COLO668 (cell line): ENCODE results near the gene HSFX3.
"Not testable (repeated sequence)": the region's sequence is repeated elsewhere in the genome, so short reads cannot be mapped to it uniquely, and the experiment has no call there.

Source experiments
- DNase-seq: peaks from one replicate; lab custom pipeline; 2025; ENCODE audit not compliant: unreplicated experiment; lab: John Stamatoyannopoulos, UW

The HSFX3 gene, protein sequence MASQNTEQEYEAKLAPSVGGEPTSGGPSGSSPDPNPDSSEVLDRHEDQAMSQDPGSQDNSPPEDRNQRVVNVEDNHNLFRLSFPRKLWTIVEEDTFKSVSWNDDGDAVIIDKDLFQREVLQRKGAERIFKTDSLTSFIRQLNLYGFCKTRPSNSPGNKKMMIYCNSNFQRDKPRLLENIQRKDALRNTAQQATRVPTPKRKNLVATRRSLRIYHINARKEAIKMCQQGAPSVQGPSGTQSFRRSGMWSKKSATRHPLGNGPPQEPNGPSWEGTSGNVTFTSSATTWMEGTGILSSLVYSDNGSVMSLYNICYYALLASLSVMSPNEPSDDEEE

DNA sequence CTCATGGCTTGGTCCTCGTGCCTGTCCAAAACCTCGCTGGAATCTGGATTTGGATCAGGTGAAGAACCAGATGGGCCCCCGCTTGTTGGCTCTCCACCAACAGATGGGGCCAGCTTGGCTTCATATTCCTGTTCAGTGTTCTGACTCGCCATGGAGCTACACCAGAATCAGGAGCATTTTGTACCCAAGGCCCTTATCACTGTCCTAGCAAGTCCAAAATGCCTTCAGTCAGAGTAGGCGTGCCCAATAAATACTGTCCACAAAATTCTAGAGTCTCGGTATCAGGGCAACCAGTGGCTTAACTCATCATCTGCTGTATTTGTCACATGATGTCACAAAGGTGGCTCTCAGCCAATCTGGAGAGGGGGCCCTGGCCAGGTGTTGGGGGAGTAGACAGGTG lies at the start of gene HSFX3:
HSFX3 (minus strand) TSS at position 224 of the 400 bp plus-strand sequence; CDS start at position 152, 72 bp downstream.
- not testable (repeated sequence) for DNase-seq

DNA sequence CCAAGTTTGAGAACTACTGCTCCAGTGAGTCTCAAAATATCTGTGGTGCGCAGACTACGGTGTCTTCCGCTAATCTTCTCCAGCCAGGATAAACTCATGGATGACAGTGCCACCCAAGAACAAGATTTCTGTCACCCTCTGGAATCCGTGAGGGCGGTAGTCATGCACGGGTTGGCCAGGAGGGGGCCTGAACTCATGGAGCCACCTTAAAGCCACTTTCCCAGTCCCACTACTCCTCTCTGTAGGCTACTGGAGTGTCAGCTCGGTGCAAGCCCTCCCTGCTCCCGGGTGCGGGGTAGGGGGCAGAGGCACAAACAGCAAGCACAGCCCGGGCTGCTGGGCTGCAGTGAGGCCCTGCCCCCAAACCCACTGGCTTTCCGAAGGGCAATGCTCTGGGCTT lies 48.9 kb upstream of the HSFX3 start:
- DNase-seq: not testable (repeated sequence)

DNA sequence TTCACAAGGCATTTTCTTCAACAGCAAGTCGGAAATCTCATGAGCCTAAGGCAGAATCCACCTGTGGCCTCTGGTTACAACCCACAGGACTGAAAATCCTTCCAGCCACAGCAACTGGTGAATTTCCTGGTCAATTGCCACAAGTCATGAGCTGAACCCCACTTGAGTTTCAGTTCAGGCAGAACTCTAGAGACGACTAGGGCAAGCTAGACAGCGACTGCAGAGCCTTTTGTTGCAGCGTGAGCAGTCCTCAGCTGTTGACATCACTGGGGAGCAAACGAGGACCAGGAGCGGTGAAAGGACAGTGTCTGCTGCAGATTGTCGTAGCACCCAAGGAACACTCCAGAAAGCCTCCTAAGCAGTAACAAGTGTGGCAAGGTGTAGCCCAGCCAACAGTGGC lies 46.2 kb upstream of the HSFX3 start:
- DNase-seq: not testable (repeated sequence)

DNA sequence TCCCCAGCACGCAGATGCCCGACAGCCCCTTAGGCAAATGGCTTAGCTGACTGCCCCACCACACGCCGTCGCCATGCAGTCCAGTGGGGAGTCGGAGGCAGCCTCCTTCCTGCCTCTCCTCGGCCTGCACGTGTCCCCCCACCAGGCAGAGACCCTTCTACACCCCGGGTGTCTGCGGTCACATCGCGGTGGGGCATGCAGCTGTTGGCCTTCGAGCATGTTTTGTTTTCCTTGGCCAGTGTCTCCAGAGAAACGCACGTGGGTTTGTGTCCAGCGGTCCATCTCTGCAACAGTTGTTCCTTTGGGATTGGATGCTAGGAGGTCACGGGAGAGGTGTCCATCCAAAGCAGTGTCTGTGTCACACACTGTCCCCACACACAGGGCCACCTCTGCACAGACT lies 45.5 kb upstream of the HSFX3 start, which contains the start of gene HSFX2:
HSFX2 (minus strand) TSS at position 101 of the 400 bp plus-strand sequence. CDS start 614 bp downstream, outside the sequence.
- not testable (repeated sequence) for DNase-seq

DNA sequence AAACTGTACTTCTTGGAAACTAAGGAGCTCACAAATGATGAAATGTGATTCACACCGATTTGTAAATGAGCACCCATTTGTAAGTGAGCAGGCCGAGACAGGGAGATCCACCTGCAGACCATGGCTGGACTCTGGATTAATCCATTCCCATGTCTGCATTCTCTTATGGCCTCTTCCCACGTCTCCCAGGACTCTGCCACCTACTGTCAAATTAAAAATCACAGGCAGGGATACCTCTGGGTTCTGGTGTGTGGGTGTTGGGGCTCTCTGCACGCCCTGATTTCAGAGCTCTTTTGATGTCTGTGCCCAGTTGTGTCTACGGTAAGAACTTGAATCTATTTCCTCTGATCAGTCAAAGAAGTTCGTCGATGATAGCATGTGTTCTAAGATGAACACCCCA lies 41.3 kb upstream of the HSFX3 start:
- DNase-seq: not testable (repeated sequence)

DNA sequence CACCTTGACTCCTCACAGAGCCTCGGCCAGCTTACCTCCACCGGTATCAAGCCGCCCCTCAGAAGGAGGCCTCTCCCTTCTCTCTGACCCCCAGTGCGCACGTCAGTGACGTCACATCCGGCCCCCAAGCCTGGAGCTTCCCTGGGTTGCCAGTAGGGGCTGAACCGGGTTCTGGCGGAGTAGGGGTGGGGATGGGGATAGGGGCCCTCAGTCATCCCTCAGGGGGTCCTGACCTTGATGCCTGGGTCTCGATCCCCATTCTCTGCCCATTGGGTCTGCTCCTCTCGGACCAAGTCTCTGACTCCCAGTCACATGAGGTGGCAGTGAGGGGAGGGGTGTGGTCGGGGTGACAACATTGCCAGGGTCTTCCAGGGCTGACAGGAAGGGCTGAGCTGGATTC lies 37.6 kb upstream of the HSFX3 start, which contains the start of gene MAGEA9B:
MAGEA9B (minus strand) TSS at position 101 of the 400 bp plus-strand sequence. CDS start 4,280 bp downstream, outside the sequence.
- DNase-seq: not testable (repeated sequence)

DNA sequence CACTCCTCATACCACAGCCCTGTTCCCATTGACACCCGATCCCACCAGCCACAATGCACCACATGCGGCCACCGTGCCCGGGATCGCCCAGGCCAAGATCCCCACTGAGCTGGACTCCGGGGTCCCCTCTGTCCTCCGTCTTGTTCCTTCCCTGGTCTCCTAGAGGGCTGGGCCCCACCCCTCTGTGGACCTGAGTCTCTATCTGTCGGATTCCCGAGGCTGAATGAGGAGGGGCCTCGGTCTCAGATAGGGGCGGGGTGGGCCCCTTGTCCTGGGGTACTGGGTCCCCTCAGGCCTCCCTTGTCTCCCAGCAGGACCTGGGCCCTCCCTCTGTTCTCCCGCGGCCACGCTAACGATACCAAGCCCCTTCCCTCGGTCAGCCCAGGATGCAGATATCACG lies 35.9 kb upstream of the HSFX3 start:
- not testable (repeated sequence) for DNase-seq

DNA sequence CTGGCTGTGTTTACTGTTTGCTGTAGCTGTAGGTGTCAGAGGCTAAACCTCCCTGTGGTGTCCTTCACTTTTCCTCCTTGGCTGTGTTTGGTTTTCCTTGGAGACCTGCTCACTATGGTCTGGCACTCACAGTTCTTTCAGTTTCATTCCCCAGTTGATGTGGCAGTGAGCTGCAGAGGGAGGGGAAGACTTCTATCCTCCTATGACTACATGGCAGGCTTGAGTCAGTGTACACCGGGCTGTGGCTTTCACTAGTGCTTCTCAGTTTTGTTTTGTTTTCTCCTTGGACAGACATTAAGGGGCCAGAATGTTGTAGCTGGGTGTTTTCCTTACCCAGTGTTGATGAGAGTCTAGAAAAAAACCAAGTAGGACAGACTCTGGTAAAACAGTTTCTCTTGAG lies 23.7 kb upstream of the HSFX3 start:
- not testable (repeated sequence) for DNase-seq

DNA sequence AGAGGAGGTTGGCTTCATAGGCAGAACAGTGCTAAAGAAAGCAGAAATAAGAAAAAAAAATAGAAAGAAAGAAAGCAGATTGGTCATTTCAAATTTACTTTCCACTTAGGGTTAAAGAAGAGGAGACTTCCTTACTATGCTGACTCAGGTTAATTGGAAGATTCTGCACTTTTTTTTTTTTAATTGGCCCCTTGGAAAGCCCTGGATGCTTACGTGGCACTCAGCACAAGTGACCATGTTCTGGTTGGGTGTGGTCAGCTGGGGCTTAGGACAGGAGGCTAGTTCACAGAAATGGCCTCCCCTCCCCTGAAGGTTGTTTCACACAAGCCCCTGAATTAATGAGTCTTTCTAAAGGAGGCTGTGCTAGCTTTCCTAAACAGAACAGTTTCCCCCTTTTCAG lies 23.0 kb upstream of the HSFX3 start:
- no peak for DNase-seq

DNA sequence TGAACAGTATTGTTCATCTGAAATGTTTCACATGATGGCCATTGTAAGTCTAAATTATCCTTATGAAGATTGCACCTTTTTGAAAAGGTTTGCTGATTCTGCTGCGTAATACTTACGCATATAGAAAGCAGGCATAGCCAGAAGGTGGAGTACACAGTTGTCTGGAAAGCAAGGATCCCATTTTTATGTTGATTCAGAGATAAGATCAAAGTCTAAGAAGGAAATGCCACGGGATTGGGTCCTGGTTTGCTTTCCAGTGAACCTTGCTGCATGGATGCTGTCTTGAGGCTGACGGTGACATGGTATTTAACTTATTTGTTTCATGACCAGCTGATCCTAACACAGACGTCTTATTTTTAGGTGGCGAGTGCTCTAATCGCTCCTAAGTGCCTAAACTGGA lies 22.0 kb upstream of the HSFX3 start:
- no peak for DNase-seq

DNA sequence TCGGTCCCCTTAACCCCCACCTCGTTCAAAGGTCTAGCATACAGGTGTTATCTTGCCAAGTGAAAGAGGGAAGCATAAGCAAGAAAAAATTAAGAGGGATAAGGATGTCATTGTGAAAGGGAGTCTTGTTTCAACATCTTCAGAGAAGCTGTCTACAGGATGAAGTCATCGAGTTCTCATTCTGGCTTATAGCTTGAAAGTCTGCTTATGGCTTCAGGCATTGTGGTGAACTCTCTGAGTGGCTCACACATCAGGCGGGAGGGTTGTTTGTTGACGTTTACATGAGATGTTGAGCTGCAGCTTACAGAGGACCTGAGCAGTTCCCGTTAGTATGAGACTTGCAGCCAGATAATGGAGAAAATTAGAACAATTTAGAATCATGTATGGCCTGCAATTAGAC lies 20.9 kb upstream of the HSFX3 start:
- DNase-seq: no peak

DNA sequence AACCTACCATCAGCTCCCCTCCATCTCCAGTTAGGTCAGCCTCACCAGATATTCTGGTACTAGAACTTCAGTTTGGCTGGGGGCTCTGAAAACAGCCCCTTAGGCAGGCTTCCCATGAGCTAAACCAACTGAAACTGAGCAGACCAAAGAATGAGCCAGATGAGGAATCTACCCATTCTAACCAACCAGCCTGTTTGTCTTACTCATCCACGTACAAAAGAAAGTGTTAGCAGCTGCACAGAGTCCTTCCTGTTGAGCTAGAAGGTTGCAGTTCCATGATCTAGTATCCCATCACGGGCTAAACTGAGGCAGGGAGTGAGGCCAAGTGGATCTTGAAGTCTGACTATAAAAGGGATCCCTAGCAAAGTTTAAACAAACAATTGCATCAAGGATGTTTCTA lies 20.0 kb upstream of the HSFX3 start:
- no peak for DNase-seq

DNA sequence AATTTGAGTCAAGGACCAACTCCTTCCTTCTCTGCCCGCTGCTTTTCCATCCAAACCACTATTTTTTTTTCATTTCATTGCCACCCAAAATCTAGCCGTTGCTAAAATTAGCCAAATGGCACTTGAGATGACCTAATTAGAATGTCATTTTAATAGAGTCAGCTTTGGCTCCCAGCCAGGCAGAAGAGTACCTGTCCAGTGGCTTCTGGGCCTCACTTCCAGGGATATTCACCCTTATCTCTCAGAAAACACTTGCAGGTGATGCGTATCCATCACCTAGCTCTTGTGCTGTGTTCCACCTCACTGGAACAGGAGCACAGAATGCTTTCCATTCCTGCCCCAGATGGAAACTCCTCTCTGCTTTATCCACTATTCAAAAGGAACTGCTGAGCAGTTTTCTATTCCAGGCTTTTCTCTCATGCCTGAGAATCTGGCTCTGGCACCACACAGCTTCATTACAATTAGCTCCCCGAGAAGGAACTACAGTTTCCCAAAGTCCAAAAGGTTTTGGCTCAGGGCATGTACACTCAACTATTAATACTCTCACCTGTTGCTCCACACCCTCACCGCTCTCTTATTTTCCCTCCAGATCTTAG lies 19.1 kb upstream of the HSFX3 start:
- no peak for DNase-seq

DNA sequence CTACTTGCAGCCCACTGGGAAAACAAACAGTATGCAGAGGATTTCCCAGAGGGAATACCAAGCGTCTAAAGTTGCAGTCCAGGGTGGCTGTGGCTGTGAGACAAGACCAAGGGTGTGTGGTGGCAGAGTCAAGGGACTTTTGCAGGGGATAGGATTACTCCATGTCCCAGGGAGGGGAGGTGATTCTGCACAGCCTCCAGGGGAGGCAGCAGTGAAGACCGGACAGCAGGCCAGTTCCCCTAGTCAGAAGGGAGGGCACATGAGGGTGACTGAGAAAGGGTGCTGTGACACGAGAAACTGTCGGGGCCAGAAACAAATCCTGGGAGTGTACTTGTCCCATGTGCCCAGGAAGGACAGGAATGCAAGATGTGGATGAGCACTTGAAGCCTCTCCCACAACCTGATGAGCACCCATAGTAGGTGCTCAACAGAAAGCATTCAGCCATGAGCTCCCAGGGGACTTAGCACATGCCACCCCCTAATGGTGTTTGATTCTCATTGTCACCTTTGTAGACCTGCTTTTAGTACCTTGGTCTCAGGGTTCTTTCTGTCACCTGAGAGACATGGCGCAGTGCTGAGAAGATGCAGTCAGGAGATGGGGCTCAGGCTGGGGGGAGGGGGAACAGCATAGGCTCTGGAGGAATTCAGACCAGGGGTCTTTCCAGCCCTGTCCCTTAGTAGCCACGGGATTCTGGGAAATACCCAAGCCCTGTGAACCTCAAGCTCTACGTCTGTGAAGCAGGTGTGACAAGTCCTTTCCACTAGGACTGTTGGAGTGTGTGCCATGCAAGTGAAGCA lies 18.1 kb upstream of the HSFX3 start:
- no peak for DNase-seq

DNA sequence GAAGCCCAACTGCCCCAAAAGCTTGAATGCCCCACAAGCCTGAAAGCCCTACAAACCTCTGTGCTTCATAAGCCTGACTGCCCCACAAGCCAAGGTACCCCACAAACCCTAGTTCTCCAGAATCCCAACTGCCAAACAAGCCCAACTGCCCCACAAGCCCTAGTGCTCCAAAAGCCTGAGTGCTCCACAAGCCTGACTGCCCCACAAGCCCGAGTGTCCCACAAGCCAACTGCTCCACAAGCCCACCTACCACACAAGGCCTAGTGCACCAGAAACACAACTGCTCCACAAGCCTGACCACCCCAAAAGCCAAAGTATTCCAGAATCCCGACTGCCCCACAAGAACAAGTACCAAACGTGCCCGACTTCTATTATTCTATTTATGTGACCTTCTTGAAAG lies 13.6 kb upstream of the HSFX3 start:
- no peak for DNase-seq

DNA sequence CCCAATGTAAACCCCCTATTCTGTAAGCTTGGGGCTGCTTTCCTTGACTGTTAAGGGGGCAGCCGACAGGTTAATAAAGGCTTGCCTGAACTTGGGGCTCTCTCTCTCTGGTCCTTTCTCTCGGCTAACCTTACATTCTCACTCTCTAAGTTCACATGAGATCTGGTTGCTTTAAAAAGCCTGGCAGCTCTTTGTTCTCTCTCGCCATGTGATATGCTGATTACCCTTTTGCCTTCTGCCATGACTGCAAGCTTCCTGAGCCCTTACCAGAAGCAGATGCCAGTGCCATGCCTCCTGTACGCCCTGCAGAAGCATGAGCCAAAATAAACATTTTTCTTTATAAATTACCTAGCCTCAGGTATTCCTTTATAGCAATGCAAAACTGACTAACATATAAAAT lies 5.5 kb upstream of the HSFX3 start:
- not testable (repeated sequence) for DNase-seq

DNA sequence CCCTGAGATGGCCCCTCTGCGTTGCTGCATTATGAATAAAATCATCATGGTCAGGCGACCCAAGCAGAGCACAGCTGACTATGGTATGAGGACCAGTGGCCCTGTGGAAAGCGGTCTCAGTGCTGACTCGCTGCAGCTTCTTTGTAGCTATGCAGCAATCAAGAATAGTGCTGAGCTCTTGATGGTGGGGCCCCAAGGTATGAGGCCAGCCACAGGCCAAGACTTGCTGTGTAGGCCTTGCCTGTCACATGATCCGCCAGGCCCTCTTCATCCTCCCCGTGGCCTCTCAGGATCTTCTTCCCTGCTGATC lies 2.2 kb upstream of the HSFX3 start:
- DNase-seq: not testable (repeated sequence)

DNA sequence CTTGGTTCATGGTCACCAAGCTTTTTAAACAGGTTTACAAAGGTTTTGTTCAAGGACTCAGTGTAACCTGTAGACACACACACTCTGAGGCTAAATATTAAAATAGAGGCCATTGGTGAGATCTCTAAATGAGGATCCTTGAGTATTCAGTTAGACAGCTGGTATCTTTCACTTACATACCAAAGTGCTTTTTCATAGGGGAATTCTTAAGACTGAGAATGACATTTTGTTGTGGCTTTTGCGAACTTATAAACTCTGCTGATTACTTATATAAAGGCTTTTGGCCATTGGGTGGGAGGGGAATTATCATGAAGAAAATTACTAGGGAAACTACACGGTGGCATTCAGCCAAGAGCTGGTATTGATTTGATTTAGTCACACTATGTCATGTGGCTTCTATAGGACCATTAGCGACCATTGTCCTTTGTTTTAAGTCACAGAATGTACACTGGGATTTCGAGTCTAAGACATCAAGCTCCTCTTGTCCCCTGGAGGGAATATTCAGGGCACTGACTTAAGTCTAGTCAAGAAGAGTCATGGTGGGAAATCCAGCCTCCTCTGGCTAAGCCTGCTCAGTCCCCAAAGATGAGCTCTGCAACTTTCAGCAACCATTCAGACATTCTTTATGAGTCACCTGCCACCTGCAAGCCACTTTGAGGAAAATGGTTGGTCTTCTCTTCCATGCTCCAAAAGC lies 1.7 kb upstream of the HSFX3 start:
- DNase-seq: not testable (repeated sequence)

DNA sequence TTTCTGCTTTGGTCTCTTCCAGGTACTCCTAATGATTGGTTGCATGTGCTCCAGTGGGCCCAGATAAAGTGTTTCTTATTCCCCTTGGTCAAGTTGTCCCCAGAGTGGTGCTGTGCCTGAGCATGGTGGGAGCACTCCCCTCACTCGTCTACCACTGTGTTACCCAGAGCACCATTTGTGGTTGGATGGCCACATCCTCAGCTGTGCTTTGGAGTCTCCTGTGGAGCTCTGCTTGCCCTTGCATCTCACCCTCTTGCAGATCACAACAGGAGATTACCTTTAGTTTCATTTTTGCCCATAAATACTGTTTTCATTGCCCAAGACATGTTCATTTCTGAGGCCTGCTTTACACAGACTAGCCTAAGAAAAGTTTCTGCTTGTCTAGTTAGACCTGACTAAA lies 730 bp upstream of the HSFX3 start:
- DNase-seq: not testable (repeated sequence)

DNA sequence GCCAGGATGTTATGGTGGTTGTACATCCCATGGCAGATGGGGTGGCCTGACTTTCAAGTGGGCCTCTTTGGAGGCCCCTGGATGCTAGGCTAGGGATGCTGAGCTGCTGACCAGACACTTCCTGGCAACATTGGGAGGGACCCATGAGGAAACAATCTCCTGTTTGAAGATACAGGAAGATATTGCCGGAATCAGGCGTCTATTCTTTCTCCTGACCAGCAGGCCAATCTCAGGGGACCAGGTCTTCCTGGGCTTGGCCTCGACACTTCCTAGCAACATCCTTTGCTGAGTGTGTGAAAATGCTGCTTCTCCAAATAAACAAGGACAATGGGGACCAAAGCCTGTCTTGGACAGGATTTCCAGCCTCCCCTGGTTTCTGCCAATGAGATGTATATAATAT lies 1.9 kb downstream of the HSFX3 start:
- DNase-seq: not testable (repeated sequence)

DNA sequence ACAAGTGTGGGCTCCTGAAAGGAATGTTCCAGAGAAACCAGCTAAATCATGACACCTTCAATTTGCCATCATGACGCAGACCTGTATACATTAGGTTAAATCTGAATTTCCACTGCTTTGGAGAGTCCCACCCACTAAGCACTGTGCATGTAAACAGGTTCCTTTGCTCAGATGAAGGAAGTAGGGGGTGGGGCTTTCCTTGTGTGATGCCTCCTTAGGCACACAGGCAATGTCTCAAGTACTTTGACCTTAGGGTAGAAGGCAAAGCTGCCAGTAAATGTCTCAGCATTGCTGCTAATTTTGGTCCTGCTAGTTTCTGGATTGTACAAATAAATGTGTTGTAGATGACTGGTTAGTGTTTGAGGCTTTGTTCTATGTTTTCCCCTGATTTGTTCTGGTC lies 2.8 kb downstream of the HSFX3 start:
- not testable (repeated sequence) for DNase-seq
